Endothelial cell (in vitro differentiated cells): ENCODE measurements around the gene NLRP6. TPM values are rescaled to one million over a fixed set of nuclear protein-coding genes. Genes with fewer than 3 reads are reported as not detected.
A peak's percentile ranks its signal among the peaks of the same experiment; 100 is the strongest.

Source experiments
- DNase-seq: peaks from one replicate; pipeline ENCODE4 v3.0.0; 2021; ENCODE audit warnings: low spot score
- H3K27ac Mint-ChIP-seq: one replicate; pipeline ENCODE4 v1.8.0; 2021; ENCODE audit warnings: mixed read lengths, inconsistent platforms; ENCODE audit not compliant: unreplicated experiment
- H3K27me3 Mint-ChIP-seq: one replicate; pipeline ENCODE4 v1.8.0; 2021; ENCODE audit warnings: mild to moderate bottlenecking, moderate library complexity, mixed read lengths, inconsistent platforms; ENCODE audit not compliant: unreplicated experiment
- H3K36me3 Mint-ChIP-seq: one replicate; pipeline ENCODE4 v1.8.0; 2021; ENCODE audit warnings: mild to moderate bottlenecking, low read depth, mixed read lengths, inconsistent platforms; ENCODE audit not compliant: unreplicated experiment
- H3K4me1 Mint-ChIP-seq: one replicate; pipeline ENCODE4 v1.8.0; 2021; ENCODE audit warnings: mild to moderate bottlenecking, mixed read lengths, inconsistent platforms; ENCODE audit not compliant: unreplicated experiment
- H3K4me3 Mint-ChIP-seq: one replicate; pipeline ENCODE4 v1.8.0; 2021; ENCODE audit warnings: mild to moderate bottlenecking, mixed read lengths, inconsistent platforms; ENCODE audit not compliant: unreplicated experiment
- H3K9me3 Mint-ChIP-seq: one replicate; pipeline ENCODE4 v1.8.0; 2021; ENCODE audit warnings: mixed read lengths, inconsistent platforms; ENCODE audit not compliant: unreplicated experiment
- CTCF ChIP-seq: fragments of 200-600 bp; sonication (generic); IDR thresholded peaks from one replicate; pipeline ENCODE4 v1.5.0; 2021; ENCODE audit warnings: antibody characterized with exemption; ENCODE audit not compliant: unreplicated experiment
- total RNA-seq: library from RNA; stranded (reverse); fragmentation: NEBNext Ultra II Directional; extraction: Animal tissue kit (Norgen Biotek cat#: 25700); gene quantifications from one replicate; pipeline ENCODE4 v1.2.1, GENCODE V29; 2021; ENCODE audit not compliant: unreplicated experiment

The NLRP6 gene
- total RNA-seq, 1 donor from 2014 or later, result not detected

GRCh38 chr11:279966-280705 lies 1.9 kb downstream of the NLRP6 start:
- H3K4me1 Mint-ChIP-seq, result no peaks in the 10 kb centered on the region
- peaks cover 22% of the 10 kb centered on the region for H3K27me3 Mint-ChIP-seq
- TF ChIP-seq CTCF, result no peak
- no peak overlapping the region for H3K4me3 Mint-ChIP-seq
- H3K36me3 Mint-ChIP-seq, result peaks cover 5% of the 10 kb centered on the region
- peak; percentile 57 for DNase-seq
- no peak overlapping the region for H3K27ac Mint-ChIP-seq
- H3K9me3 Mint-ChIP-seq, result peaks cover 4% of the 10 kb centered on the region

GRCh38 chr11:280706-281485 lies 2.7 kb downstream of the NLRP6 start:
- no peak for TF ChIP-seq CTCF
- peaks cover 4% of the 10 kb centered on the region for H3K9me3 Mint-ChIP-seq
- no peak for DNase-seq
- H3K4me1 Mint-ChIP-seq, result no peaks in the 10 kb centered on the region
- H3K4me3 Mint-ChIP-seq, result no peak overlapping the region
- H3K36me3 Mint-ChIP-seq, result peaks cover 5% of the 10 kb centered on the region
- no peak overlapping the region for H3K27ac Mint-ChIP-seq
- H3K27me3 Mint-ChIP-seq, result peaks cover 22% of the 10 kb centered on the region

GRCh38 chr11:281486-282161 lies 3.4 kb downstream of the NLRP6 start:
- Mint-ChIP-seq H3K27me3 (peaks cover 23% of the 10 kb centered on the region), H3K4me1 (no peaks in the 10 kb centered on the region), H3K27ac (peak overlapping the region; percentile 74), H3K9me3 (peaks cover 4% of the 10 kb centered on the region), H3K4me3 (peak overlapping the region; percentile 42), H3K36me3 (peaks cover 5% of the 10 kb centered on the region)
- TF ChIP-seq CTCF, result no peak
- no peak for DNase-seq

- Mint-ChIP-seq H3K36me3 (peaks cover 5% of the 10 kb centered on the region), H3K4me1 (no peaks in the 10 kb centered on the region), H3K9me3 (peaks cover 4% of the 10 kb centered on the region), H3K4me3 (peak overlapping the region; percentile 42), H3K27me3 (peaks cover 28% of the 10 kb centered on the region), H3K27ac (peak overlapping the region; percentile 74)
- DNase-seq, result no peak
- TF ChIP-seq CTCF, result no peak
These were observed 4.0 kb downstream of the NLRP6 start for GRCh38 chr11:282171-282570.
